GM21528 (cell line): ENCODE results near the gene MAP3K8.
"Not testable (repeated sequence)": the region's sequence is repeated elsewhere in the genome, so short reads cannot be mapped to it uniquely, and the experiment has no call there.

Experiments
- ATAC-seq: cut with Tn5 transposase; IDR thresholded peaks from one replicate; pipeline ENCODE4 v1.9.1; 2021; ENCODE audit warnings: mild to moderate bottlenecking, moderate library complexity; ENCODE audit not compliant: unreplicated experiment, low FRiP score

MAP3K8 gene

GRCh38 chr10:30443049-30443448, 9.1 kb downstream of the MAP3K8 start:
- ATAC-seq, result no peak

DNA sequence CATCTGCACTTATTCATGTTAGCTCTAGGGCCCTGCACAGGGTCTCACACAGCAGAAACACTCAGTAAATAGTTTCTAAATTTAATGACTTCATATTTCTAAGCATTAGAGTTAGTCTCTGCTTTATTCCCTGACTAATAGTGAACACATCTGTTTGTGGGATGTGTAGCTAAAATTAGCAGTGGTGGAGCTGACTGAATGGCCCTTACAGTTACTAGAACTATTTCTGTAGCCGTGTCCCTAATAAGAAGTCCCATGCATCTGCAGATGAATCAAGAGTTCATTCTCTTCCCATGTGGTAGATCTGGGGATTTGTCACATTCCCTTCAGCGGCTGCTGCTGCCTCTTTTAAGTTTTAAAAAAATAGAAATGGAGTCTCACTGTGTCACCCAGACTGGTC, 11.7 kb downstream of the MAP3K8 start:
- no peak for ATAC-seq

- ATAC-seq, result no peak
Measured at GRCh38 chr10:30447125-30447799, 13.3 kb downstream of the MAP3K8 start.

DNA sequence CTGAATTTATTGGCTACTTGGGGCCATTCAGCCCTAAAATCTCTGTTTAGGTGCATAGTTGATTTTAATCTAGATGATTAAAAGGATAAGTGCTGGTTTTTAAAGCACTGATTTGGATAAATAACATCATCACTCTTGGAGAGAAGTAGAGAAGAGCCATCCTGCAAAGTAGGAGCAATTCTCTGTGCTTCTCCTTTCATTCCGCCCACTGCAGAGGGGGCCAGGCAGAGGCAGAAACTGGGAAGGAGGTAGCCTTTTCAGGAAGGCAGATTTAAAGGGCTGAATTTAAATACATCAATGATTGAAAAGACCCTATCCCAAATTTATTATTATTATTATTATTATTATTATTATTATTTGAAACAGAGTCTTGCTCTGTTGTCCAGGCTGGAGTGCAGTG, 14.1 kb downstream of the MAP3K8 start:
- no peak for ATAC-seq

GRCh38 chr10:30453764-30454527, 20.0 kb downstream of the MAP3K8 start:
- no peak for ATAC-seq

- no peak for ATAC-seq
Measured at GRCh38 chr10:30454744-30455510, 20.9 kb downstream of the MAP3K8 start.

DNA sequence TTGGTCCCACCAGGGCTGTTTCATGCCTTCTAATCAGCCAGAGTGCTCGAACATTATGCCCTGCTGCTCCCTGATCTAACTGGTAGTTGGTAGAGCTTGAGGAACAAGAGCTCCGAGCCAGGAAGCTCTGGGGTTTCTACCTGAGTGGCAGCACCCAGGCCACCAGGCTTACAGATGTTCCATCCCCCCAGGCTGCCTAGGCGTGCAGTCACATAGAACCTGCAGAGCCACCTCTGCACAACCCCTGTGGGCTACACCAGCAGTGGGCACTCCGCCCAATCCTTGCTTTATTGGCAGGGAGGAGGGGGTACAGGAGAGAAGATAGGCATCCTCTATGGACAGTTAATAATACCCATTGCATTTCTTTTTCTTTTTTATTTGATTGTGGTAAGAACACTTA, 21.8 kb downstream of the MAP3K8 start:
- ATAC-seq, result peak; percentile 70

DNA sequence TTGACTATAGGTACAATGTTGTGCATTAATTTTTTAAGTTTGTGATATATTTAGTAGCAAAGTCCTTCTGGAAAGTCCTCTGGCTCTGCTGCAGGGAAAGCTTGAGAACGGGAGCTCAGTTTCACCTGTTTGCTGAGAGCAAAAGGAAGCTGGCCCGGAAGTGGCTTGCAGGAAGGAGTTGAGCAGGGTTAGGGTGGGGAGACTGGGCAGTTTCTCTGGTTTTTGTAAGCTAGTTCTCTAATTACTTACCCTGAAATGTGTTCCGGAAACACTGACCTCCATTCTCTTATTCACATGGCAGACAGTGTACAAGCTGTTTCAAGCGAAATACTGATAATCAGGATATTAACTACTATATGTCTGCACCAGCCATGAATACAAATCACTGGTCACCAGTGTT, 22.3 kb downstream of the MAP3K8 start:
- peak; percentile 84 for ATAC-seq

- no peak for ATAC-seq
Measured at GRCh38 chr10:30459283-30459682, 25.3 kb downstream of the MAP3K8 start.

- ATAC-seq, result no peak
Measured at GRCh38 chr10:30460121-30460520, 26.1 kb downstream of the MAP3K8 start.

DNA sequence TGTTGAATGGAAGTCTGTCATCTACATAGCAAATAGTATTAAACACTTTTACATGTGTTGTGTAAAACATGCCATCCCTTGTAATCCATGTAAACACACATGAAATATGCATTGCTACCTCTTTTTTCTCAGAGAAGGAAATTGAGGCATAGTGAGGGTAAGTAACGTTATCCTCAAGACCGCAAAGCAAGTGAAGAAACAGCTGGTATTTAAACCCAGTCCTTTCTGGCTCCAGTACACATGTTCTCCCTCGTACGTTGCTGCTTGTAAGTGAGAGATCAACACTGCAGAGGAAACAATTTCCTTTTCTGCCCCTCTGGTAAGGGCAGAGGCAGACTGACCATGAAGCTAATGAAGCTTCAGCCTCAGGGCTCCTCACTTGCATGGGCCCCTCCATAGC, 28.5 kb downstream of the MAP3K8 start:
- ATAC-seq, result no peak

DNA sequence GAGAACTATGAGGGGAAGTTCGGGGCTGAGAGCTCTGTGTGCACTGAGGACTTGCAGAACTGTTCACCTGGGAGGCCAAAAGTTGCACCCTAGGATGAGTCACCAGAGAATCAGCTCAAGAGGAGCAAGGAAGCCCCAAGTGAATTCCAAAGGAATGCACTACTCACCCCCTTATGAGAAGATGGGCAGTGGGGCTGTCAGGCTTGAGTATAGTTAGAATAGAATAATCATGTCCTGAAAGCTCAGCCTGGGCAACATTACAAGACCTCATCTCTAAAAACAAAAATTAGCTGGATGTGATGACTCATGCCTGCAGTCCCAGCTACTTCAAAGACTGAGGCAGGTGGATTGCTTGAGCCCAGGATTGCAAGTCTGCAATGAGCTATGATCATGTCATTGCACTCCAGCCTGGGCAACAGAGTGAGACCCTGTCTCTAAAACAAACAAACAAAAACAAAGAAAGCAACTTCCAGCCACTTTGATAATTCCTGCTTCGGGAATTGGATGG, 30.0 kb downstream of the MAP3K8 start:
- ATAC-seq, result no peak

DNA sequence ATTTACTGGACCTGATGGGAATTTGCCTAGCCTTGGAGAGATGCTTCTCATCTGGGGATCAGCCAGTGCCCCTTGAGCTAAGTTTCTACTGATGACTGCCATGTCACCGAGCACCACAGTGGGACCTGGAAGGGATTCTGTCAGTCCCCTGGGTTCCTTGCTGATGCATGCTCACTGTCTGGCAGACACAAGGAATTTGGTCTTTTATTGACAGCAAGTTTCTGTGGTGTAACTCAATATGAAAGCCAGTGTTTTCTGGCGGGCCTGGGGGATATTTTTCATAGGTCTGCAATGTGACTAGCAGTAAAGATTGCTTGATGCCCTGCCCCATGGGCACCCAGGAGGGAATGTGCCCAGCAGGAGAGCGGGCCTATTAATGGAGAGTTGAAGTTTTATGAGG, 30.7 kb downstream of the MAP3K8 start:
- ATAC-seq, result no peak

DNA sequence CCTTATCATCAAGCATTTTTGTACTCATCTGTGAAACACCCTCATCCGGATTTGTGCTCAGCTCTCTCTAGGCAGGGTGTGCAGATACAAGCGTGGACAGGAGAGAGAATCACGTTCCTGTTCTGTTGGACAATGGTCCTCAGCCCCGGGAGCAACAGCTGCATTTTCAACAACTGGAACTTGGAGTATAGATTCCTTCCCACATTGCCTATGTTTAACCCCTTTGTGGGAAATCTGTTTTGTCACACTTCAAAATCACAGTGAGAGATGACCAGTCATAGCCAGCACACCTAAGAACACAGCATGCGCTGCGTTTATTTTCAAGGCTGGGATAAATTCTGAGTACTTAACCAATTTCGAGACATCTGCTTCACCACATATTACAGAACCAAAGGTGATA, 32.5 kb downstream of the MAP3K8 start:
- no peak for ATAC-seq

DNA sequence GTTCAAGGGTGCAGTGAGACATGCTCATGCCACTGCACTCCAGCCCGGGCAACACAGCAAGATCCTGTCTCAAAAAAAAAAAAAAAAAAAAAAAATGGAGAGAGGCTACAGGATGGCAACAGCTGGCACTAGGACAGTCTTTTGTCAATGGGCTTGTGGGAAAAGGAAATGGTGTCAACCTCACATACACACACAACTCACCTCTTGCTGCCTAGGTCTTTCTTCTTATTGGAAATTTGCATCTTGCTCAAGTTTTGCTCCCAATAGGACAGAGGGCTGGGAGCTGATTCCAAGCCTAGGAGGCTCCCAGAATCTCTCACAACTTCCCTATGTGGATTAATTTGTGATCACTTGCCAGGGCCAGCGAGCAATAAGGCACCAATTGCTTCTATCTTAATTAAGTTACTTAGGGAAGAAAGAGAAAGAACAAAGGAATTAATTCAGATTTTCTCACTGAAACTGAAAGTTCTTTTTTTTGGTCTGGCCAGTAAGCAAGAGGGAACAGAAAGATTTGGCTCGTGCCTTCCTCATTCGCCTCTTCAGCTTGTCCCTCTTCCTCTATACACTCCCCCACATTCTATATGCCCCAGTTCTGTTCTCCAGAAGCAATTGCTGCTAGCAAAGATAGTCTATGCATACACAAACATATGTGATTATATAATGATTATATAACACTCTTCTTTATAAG, 33.8 kb downstream of the MAP3K8 start:
- peak; percentile 77 for ATAC-seq

DNA sequence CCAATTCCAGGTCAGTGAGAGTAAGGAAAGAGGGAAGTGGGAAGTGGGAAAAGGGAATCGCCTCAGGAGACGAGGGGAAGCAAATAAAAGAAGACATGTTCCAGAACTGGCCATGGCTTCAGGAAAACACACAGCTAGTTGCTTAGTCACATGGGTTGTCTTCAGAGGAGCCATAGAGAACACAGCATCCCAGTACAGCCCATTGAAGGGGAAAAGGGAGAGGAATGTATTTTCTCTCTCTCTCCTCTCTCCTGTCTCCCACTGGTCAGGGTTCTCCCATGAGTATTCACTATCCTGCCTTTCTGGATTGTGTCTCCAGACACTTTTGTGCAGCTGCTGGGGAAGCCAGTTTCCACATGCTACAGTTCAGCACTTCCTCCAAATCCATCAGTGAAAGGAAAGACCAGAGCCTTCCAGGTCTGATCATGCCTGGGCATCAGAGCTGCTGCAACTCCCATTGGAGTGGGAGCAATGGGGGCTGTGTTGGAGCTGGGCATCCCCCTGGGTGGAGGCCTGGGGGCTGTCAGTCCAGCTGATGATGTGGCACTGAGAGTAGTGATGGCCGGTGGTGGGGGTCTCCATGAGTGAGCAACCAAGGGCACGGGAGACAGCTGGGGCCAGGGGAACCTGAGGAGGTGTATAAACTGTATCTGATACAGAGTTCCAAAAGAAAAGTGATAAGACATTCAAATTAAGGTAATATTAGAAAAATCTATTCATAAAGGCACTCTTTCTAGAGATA, 38.6 kb downstream of the MAP3K8 start:
- no peak for ATAC-seq

GRCh38 chr10:30475515-30475914, 41.5 kb downstream of the MAP3K8 start:
- not testable (repeated sequence) for ATAC-seq

GRCh38 chr10:30476511-30477155, 42.6 kb downstream of the MAP3K8 start:
- no peak for ATAC-seq

DNA sequence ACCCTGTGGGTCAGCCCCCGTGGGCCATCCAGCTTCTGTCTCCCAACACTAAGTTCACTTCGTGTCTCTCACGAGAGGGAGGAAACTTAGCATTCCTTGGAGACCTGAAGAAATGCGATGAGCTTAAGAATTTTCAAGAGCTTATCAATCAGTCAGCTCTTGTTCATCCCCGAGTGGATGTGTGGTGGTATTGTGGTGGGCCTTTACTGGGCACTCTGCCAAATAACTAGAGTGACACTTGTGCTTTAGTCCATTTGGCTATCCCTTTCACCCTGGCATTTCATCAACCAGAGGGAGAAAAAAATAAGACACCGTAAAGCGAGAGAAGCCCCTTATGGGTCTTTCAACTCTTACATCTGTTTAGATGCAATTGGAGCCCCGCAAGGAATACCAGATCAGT, 45.5 kb downstream of the MAP3K8 start:
- ATAC-seq, result not testable (repeated sequence)
